Measurements from ENCODE around the gene KLHL42. TPM values are rescaled to one million over a fixed set of nuclear protein-coding genes. Genes with fewer than 3 reads are reported as not detected.

The KLHL42 gene
- total RNA-seq, 1 donor from 2014 or later: 5.5 TPM

GRCh38 chr12:27762757-27763156 is 17.3 kb upstream of the KLHL42 start:
- intact Hi-C loops (cut with micrococcal nuclease): no loop called here
- H3K27ac ChIP-seq (replicated peaks): no peak overlapping the region

GRCh38 chr12:27766587-27766986 is 13.4 kb upstream of the KLHL42 start:
- Histone ChIP-seq H3K27me3 (ENCODE audit: low read depth) (no peaks in the 10 kb centered on the region), H3K9me3 (replicated peaks) (no peaks in the 10 kb centered on the region), H3K27ac (replicated peaks) (no peak overlapping the region), H3K4me3 (no peak overlapping the region), H3K36me3 (no peaks in the 10 kb centered on the region), H3K4me1 (no peaks in the 10 kb centered on the region)
- TF ChIP-seq CTCF (IDR thresholded peaks at IDR 0.05; ENCODE audit: borderline replicate concordance): no peak
- no peak for DNase-seq
- intact Hi-C loops (cut with micrococcal nuclease): no loop called here

More at GRCh38 chr12:27762757-27763156, 17.3 kb upstream of the KLHL42 start:
- no peak for DNase-seq
- H3K9me3 ChIP-seq (replicated peaks): no peaks in the 10 kb centered on the region
- H3K27me3 ChIP-seq (ENCODE audit: low read depth): no peaks in the 10 kb centered on the region
- TF ChIP-seq CTCF (IDR thresholded peaks at IDR 0.05; ENCODE audit: borderline replicate concordance): no peak
- H3K4me3 ChIP-seq: no peak overlapping the region
- no peaks in the 10 kb centered on the region for H3K4me1 ChIP-seq
- H3K36me3 ChIP-seq: peaks cover 5% of the 10 kb centered on the region

- Histone ChIP-seq H3K4me3 (no peak overlapping the region), H3K36me3 (no peaks in the 10 kb centered on the region), H3K4me1 (no peaks in the 10 kb centered on the region), H3K9me3 (replicated peaks) (no peaks in the 10 kb centered on the region), H3K27me3 (ENCODE audit: low read depth) (no peaks in the 10 kb centered on the region), H3K27ac (replicated peaks) (no peak overlapping the region)
- intact Hi-C loops (cut with micrococcal nuclease): no loop called here
- DNase-seq: no peak
- TF ChIP-seq CTCF (IDR thresholded peaks at IDR 0.05; ENCODE audit: borderline replicate concordance): no peak
Measured at GRCh38 chr12:27769142-27769673, 10.8 kb upstream of the KLHL42 start.

GRCh38 chr12:27771481-27772327 is 8.3 kb upstream of the KLHL42 start:
- no peak overlapping the region for H3K27ac ChIP-seq (replicated peaks)
- H3K36me3 ChIP-seq: no peaks in the 10 kb centered on the region
- intact Hi-C loops (cut with micrococcal nuclease): no loop called here
- H3K9me3 ChIP-seq (replicated peaks): no peaks in the 10 kb centered on the region
- H3K4me3 ChIP-seq: no peak overlapping the region
- TF ChIP-seq CTCF (IDR thresholded peaks at IDR 0.05; ENCODE audit: borderline replicate concordance): no peak
- no peak for DNase-seq
- no peaks in the 10 kb centered on the region for H3K4me1 ChIP-seq
- H3K27me3 ChIP-seq (ENCODE audit: low read depth): no peaks in the 10 kb centered on the region

GRCh38 chr12:27772328-27773049 is 7.5 kb upstream of the KLHL42 start:
- Histone ChIP-seq H3K27me3 (ENCODE audit: low read depth) (no peaks in the 10 kb centered on the region), H3K4me3 (no peak overlapping the region), H3K27ac (replicated peaks) (no peak overlapping the region), H3K4me1 (no peaks in the 10 kb centered on the region), H3K9me3 (replicated peaks) (no peaks in the 10 kb centered on the region), H3K36me3 (no peaks in the 10 kb centered on the region)
- intact Hi-C loops (cut with micrococcal nuclease): no loop called here
- TF ChIP-seq CTCF (IDR thresholded peaks at IDR 0.05; ENCODE audit: borderline replicate concordance): no peak
- no peak for DNase-seq
